Cardiac muscle cell (in vitro differentiated cells and primary cell): ENCODE results near the gene PRKAR1B. TPM values are rescaled to one million over a fixed set of nuclear protein-coding genes. Genes with fewer than 3 reads are reported as not detected.

Experiments
- DNase-seq, 2 donors: peaks; one replicate each; pipeline versions ENCODE4 v3.0.0 to v3.0.0-alpha.2; 2010 to 2017; ENCODE audit warnings: low read depth in 1 of 2, low spot score in 1 of 2
- H3K27ac ChIP-seq: fragments of 200-600 bp; sonication (generic); 2 replicates; pipeline ENCODE4 v1.5.1; 2016
- H3K27me3 ChIP-seq: fragments of 200-600 bp; sonication (generic); 2 replicates; pipeline ENCODE4 v1.6.0; 2016; ENCODE audit warnings: control low read depth
- H3K36me3 ChIP-seq: fragments of 200-600 bp; sonication (generic); 2 replicates; pipeline ENCODE4 v1.5.1; 2016; ENCODE audit warnings: control low read depth
- H3K4me1 ChIP-seq: fragments of 200-600 bp; sonication (generic); 2 replicates; pipeline ENCODE4 v1.8.1; 2017; ENCODE audit warnings: low read depth, mild to moderate bottlenecking, mixed run types
- H3K4me3 ChIP-seq: fragments of 200-600 bp; sonication (generic); 2 replicates; pipeline ENCODE4 v1.5.1; 2016; ENCODE audit warnings: mild to moderate bottlenecking
- H3K9me3 ChIP-seq: fragments of 200-600 bp; sonication (generic); 2 replicates; pipeline ENCODE4 v1.5.1; 2017; ENCODE audit warnings: low read depth, mild to moderate bottlenecking, control low read depth
- polyA plus RNA-seq: library from polyadenylated mRNA; unstranded; fragments of >200 nt; fragmentation: Nextera tagmentation; extraction: Ambion mirVana; gene quantifications from 2 replicates; pipeline ENCODE4 v1.2.1, GENCODE V29; 2016
- total RNA-seq: library from RNA; depleted of rRNA; stranded (reverse); fragments of >200 nt; gene quantifications from 2 replicates; pipeline ENCODE4 v1.2.3, GENCODE V29; 2016
- TF ChIP-seq, protein P1 (sequence below): IDR thresholded peaks from 2 replicates; pipeline ENCODE4 v1.5.1; 2012; ENCODE audit warnings: low read depth, mild to moderate bottlenecking, low read length

PRKAR1B gene
- total and polyA plus RNA-seq, 2 experiments from 2014 or later: 32.8 to 40.2 TPM

DNA sequence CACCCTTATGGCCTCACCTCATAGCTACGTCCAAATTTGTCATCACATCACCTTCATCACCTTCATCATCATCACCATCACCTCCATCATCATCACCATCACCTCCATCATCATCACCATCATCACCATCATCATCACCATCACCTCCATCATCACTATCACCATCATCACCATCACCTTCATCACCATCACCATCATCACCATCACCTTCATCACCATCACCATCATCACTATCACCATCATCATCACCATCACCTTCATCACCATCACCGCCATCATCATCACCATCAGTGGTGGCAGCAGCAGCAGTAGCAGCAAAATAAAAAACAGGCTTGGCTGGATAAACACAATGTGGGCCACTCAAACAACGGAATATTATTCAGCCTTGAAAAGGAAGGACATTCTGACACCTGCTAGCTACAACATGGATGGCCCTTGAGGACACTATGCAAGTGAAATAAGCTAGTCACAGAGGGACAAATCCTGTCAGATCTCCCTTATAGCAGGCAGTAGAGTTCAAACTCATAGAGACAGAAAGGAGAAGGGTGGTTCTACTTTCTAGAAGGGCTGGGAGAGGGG lies 159.7 kb downstream of the PRKAR1B start:
- Histone ChIP-seq H3K4me1 (no peaks in the 10 kb centered on the region), H3K4me3 (no peak overlapping the region), H3K9me3 (no peaks in the 10 kb centered on the region), H3K36me3 (no peaks in the 10 kb centered on the region), H3K27me3 (no peaks in the 10 kb centered on the region), H3K27ac (no peak overlapping the region)
- TF ChIP-seq, protein P1, sequence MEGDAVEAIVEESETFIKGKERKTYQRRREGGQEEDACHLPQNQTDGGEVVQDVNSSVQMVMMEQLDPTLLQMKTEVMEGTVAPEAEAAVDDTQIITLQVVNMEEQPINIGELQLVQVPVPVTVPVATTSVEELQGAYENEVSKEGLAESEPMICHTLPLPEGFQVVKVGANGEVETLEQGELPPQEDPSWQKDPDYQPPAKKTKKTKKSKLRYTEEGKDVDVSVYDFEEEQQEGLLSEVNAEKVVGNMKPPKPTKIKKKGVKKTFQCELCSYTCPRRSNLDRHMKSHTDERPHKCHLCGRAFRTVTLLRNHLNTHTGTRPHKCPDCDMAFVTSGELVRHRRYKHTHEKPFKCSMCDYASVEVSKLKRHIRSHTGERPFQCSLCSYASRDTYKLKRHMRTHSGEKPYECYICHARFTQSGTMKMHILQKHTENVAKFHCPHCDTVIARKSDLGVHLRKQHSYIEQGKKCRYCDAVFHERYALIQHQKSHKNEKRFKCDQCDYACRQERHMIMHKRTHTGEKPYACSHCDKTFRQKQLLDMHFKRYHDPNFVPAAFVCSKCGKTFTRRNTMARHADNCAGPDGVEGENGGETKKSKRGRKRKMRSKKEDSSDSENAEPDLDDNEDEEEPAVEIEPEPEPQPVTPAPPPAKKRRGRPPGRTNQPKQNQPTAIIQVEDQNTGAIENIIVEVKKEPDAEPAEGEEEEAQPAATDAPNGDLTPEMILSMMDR: no peak
- DNase-seq: no peak

DNA sequence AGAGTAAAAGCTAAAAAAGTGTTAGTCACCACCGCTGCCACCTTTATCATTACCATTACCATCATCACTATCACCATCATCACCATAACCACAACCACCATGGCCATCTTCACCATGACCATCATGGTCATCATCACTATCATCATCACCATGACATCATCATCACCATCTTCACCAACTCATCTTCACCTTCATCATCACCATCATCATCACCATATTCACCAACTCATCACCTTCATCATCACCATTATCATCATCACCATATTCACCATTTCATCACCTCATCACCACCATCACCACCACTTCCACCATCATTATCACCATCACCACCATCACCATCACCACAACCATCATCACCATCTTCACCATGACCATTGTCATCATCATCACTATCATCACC lies 161.0 kb downstream of the PRKAR1B start:
- H3K4me1 ChIP-seq: no peaks in the 10 kb centered on the region
- DNase-seq: no peak
- TF ChIP-seq, protein P1: no peak

DNA sequence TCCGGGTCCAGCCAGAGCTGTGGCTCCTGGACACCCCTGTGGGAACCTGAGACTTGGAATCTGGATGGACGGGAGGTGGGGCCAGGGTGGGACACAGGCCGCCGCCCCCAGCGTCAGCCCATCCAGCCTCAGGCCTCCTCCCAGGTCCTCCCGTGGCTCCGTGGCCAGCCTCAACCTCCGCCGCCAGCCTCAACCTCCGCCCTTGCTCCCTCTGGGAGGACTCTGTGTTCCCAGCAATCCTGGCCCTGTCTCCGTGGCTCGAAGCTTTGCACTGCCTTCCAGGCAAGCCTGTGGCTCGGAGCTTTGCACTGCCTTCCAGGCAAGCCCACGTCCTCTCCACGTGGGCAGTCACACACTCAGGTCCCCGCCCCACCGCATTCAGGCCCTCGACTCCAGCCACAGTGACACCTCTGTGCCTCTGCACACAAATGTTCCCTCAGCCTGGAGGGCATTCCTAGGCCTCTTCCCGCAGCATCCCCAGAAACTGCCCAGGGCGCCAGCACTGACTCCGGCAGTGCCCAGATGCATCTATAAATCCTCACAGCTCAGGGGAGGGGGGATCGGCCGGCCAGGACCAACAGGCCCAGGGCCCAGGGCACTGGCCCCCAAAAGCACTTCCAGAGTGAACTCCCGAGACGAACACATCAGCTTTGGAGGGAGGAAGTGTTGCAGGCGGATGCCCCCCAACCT lies 162.8 kb downstream of the PRKAR1B start:
- no peak for DNase-seq
- no peaks in the 10 kb centered on the region for H3K4me1 ChIP-seq
- no peaks in the 10 kb centered on the region for H3K36me3 ChIP-seq
- H3K4me3 ChIP-seq: no peak overlapping the region
- TF ChIP-seq, protein P1: no peak
- no peaks in the 10 kb centered on the region for H3K9me3 ChIP-seq
- no peak overlapping the region for H3K27ac ChIP-seq
- H3K27me3 ChIP-seq: no peaks in the 10 kb centered on the region

More for the DNA sequence above, 161.0 kb downstream of the PRKAR1B start:
- H3K27ac ChIP-seq: no peak overlapping the region
- H3K4me3 ChIP-seq: no peak overlapping the region
- H3K36me3 ChIP-seq: no peaks in the 10 kb centered on the region
- H3K9me3 ChIP-seq: no peaks in the 10 kb centered on the region
- no peaks in the 10 kb centered on the region for H3K27me3 ChIP-seq

DNA sequence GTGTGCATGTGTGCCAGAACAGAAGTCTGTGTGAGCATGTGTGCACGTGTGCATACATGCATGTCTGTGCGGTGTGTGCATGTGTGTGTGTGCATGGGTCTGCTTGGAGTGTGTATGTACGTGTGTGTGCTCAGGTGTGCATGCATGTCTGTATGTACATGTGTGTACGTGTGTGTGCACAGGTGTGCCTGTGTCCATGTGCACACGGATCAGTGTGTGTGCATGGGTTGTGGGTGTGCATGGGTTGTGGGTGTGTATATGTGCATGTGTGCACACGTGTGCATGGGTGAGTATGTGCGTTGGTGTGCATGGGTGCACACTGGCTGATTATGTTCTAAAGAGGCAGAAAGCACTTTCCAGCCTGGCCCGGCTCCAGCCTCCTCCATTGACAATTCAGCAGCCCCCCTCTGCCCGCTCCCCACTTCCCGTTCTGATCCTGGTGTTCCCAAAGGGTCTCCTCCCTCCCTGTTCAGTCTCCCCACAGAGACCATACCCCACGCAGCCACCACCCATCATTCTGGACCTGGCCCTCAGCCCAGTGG lies 163.4 kb downstream of the PRKAR1B start:
- Histone ChIP-seq H3K4me3 (no peak overlapping the region), H3K9me3 (no peaks in the 10 kb centered on the region), H3K36me3 (no peaks in the 10 kb centered on the region), H3K27me3 (no peaks in the 10 kb centered on the region), H3K4me1 (no peaks in the 10 kb centered on the region), H3K27ac (no peak overlapping the region)
- TF ChIP-seq, protein P1: no peak
- DNase-seq: no peak

DNA sequence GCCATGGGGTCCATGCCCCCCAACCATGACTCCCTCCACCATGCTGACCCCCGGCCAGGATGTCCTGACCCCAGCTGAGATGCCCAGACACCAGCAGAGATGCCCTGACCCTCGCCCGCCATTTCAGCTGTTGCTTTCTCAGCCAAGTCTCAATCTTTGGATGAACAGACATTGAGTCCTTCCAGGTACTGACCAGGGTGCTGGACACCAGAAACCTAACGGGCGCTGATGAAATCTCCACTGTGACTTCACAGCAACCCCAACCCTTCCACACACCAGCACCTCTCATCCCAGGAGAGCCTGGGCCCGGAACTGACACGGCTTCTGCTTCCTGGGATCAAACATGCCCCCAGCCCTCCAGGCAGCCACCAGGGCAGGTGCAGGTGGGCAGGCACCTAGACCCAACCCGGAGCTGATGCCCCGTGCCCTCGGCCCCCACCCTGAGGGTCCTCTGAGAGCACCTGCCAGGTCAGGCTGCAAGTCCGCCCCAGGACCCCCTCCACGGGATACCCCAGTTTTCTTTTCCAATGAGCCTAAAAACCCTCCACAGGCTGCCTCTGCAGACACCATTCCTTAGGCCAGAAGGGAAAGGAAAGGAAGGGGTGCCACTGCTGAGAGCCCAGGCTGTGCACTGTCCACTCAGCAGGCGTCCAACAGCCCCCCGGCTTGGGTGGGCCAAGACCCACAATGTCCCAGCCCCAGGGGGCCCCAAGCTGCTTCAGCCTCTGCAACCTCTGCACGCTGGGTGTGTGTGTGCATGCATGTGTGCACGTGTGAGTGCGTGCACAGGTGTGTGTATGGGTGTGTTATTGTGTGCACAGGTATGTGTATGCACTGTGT lies 164.1 kb downstream of the PRKAR1B start:
- Histone ChIP-seq H3K9me3 (no peaks in the 10 kb centered on the region), H3K4me3 (no peak overlapping the region), H3K27ac (no peak overlapping the region), H3K27me3 (no peaks in the 10 kb centered on the region), H3K36me3 (no peaks in the 10 kb centered on the region), H3K4me1 (no peaks in the 10 kb centered on the region)
- TF ChIP-seq, protein P1: no peak
- no peak for DNase-seq
